Ovary (tissue), 3 donors: ENCODE data around the gene PURB.

Experiments used
- CTCF ChIP-seq, 3 donors: fragments of 450-650 bp in 2 of 3; fragments of 200-600 bp in 1 of 3; IDR thresholded peaks; one replicate each; pipeline versions ENCODE4 v1.5.1 to v1.8.0; 2016 to 2022; ENCODE audit warnings: antibody characterized with exemption in 3 of 3, mild to moderate bottlenecking in 1 of 3
- POLR2A ChIP-seq: fragments of 450-650 bp; IDR thresholded peaks from one replicate; pipeline ENCODE4 v1.6.1; 2017; ENCODE audit warnings: antibody characterized with exemption, mild to moderate bottlenecking, moderate library complexity
- donor health status: DM: no; HTN: no; CAD: no.

- TF ChIP-seq CTCF (IDR thresholded peaks at IDR 0.05) (no peak), POLR2A (no peak)
Measured at GRCh38 chr7:44920119-44920518, 34.8 kb upstream of the PURB start.
